NCI-H1694 (cell line): ENCODE measurements around the gene LTBP3.

Experiments used
- DNase-seq: peaks from one replicate; lab custom pipeline; 2025; lab: John Stamatoyannopoulos, UW

The LTBP3 gene

DNA sequence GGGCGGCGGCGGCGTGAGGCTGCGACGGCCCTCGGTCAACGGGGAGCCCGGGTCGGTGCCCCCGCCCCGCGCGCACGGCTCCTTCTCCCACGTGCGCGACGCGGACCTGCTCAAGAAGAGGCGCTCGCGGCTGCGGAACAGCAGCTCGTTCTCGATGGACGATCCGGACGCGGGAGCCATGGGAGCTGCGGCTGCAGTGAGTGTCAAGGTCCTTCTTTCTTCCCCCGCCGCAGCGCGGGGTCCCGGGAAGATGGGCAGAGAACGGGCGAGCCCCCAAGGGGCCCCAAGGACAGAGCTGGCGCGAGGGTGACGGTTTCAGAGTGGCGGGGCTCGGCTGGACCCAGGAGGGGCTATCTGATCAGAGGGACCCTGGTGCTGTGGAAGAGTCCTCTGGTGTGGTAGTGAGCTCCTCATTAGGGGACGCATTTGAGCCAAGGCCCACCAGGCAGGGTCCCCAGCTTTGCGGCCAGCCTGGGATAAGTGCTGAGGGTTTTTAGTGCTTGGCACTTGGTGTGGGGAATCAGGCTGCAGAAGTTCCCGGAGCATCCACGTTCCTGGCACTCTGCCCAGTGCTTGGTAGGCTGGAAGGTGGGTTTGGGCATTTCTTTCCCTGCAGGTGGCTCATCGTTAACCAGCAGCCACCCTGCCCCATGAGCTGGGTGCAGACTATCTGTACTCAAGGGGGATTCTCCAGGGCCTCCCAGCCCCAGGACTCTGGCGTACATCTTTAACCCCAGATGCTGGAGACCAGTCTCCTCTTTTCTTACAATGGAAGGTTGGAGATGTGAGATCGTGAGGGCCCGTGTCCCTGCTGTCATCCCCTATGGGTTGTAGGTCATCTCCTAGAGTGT lies 27.5 kb upstream of the LTBP3 start:
- DNase-seq = no peak

DNA sequence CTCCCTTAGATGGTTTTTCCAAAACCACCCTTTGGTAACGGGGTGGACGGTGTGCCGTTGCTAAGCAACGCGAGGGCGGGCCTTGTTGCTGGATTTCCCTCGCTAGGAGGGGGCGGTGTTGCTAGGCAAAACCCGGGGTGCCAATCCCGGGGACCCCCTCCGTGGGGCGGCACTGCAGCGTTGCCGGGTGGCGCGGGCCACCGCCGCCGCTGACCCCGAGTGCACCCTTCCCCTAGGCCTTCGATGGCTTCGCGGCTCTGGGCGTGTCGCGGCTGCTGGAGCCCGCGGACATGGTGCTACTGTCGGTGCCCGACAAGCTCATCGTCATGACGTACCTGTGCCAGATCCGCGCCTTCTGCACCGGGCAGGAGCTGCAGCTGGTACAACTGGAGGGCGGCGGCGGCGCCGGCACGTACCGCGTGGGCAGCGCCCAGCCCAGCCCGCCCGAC lies 26.6 kb upstream of the LTBP3 start:
- DNase-seq = no peak

DNA sequence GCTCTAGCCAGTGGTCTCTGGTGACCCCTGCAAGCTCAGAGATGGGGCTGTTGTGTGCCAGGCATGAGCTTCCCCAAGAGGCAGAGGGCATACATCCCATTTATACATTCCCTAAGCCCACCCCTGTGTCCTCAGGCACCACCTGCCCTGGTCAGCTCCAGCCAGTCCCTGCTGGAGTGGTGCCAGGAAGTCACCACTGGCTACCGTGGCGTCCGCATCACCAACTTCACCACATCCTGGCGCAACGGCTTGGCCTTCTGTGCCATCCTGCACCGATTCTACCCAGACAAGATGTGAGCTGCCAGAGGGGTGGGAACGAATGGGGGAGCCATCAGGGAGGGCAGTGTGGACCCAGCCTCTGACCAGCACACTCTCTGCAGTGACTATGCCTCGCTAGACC lies 25.9 kb upstream of the LTBP3 start:
- no peak for DNase-seq

DNA sequence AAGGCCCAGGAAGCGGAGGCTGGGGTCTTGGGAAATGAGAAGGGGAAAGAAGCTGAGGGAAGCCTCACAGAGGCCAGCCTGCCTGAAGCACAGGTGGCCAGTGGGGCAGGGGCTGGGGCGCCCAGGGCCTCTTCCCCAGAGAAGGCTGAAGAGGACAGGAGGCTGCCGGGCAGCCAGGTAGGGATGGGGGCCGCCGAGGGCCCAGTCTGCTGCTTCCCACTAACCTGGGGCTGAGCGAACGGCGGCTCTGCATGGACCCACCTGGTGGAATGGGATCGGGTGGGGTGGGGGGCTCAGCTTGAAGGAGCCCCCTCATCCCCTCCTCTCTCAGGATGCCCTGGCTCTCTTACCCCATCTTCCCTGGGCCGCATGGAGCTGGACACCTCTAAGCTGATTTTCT lies 25.4 kb upstream of the LTBP3 start:
- DNase-seq = no peak

DNA sequence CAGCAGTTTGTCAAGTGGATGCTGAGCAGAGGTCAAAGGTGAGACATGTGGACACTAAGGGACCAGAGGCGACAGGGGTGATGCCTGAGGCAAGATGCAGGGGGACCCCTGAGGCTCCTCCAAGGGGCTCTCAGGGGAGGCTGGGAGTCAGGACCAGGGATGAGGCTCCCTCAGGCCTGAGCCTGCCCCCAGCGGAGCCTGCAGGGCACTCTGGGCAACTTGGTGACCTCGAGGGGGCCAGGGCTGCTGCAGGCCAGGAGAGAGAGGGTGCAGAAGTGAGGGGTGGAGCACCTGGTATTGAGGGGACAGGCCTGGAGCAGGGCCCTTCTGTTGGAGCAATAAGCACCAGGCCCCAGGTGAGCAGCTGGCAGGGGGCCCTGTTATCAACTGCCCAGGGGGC lies 23.8 kb upstream of the LTBP3 start:
- no peak for DNase-seq

DNA sequence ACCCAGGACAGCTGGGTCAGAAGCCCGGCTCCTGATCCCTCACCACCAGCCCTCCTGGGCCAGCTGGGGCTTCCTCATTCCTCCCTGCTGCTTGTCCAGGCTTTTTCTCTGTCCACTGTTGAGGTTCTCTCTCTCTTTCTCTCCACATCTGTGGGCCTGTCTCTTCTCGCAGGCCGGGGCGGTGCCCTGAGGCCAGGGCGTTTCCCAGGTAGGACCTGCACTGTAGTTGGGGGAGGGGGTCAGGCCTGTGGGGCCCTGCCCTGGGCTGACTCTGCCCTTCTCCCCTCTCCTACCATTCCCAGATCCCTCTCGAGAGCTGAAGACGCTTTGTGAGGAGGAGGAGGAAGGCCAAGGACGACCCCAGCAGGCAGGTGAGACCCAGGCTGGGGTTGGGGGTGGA lies 22.6 kb upstream of the LTBP3 start:
- DNase-seq = no peak

DNA sequence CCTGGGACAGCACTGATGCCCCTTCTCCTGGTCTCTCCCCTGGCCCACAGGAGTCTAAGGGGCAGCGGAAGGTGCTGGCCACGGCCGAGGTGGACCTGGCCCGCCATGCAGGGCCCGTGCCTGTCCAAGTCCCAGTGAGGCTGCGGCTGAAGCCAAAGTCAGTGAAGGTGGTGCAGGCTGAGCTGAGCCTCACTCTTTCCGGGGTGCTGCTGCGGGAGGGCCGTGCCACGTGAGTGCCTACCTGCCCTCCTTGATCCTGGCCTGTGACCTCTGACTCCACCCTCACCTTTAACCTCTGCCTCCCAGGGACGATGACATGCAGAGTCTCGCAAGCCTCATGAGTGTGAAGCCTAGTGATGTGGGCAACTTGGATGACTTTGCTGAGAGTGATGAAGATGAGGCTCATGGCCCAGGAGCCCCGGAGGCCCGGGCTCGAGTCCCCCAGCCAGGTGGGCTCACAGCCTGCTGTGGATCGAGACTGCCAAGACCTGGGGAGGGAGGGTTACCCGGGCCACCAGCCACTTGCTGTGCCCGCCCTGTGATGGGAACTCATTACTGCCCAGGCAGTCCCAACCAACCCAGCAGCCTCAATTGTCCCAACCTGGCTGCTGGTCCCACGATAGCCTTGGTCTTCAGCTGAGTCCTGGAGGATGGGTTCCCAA lies 22.0 kb upstream of the LTBP3 start:
- no peak for DNase-seq

DNA sequence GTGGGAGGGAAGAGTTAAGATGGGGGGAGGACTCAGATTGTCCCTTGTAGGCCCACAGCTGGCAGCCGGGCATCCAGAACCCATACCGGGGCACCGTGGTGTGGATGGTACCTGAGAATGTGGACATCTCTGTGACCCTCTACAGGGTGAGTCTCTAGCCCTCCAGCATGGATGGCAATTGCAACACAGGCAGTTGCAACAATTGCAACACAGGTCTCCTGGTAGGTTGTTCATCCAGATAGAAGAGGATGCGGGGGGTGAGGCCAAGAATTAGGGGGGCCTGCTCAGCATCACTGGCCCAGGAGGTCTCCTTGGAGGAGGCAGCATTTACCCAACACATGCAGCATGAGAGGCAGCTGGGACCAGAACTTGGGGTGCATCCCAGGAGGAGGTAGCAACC lies 21.1 kb upstream of the LTBP3 start:
- no peak for DNase-seq

DNA sequence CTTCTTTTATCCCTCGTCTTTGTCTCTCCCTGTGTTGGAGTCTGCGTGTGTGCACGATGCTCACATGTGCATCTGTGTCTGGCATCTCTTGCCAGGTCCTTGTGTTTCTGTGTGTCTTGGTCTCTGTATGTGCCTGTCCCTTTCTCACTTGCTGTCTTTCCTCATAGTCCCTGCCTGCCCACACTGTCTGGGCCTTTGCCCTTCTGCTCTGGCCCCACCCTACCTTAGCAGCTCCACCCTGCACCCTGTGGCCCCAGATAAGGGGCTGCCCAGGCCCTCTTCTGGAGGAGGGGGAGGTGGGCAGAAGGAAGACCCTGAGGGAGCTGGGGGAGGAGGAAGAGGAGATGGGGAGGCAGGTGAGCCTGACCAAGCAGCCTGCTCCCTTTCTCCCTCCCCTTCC lies 20.5 kb upstream of the LTBP3 start:
- DNase-seq = no peak

DNA sequence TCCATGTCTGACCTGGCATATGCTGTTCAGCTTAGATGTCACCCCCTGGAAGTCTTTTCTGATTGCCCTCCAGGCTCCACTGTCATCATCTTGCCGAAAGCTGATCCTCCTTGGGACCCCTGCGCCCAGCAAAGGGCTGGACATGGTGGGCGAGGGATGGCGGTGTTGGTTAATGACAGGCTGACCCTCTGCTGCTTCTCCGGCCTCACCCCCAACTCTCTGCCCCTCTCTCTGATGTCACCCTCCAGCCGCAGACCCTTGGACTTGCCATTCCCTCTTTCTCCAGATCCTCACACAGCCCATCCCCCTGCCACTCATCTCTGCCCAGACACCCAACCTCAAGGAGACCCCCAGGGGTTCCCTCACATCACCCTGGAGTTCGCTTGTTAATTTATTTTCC lies 20.0 kb upstream of the LTBP3 start:
- DNase-seq = no peak

DNA sequence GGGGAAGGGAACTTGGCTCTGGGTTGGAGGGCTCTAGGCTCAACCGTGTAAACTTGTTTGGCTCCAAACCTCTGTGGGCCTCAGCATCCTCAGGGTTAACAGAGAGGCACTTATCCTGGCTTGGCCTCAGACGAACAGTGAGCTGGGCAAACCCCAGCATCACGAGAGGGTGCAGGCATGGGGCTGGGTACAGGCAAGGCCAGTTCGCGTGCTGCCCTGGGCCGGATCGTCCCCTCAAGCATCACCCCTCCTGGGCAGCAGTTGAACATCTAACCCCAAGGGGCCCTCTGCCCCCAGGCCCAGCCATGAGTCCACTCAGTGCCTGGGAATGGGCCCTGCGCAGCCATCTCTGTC lies 19.6 kb upstream of the LTBP3 start:
- no peak for DNase-seq

DNA sequence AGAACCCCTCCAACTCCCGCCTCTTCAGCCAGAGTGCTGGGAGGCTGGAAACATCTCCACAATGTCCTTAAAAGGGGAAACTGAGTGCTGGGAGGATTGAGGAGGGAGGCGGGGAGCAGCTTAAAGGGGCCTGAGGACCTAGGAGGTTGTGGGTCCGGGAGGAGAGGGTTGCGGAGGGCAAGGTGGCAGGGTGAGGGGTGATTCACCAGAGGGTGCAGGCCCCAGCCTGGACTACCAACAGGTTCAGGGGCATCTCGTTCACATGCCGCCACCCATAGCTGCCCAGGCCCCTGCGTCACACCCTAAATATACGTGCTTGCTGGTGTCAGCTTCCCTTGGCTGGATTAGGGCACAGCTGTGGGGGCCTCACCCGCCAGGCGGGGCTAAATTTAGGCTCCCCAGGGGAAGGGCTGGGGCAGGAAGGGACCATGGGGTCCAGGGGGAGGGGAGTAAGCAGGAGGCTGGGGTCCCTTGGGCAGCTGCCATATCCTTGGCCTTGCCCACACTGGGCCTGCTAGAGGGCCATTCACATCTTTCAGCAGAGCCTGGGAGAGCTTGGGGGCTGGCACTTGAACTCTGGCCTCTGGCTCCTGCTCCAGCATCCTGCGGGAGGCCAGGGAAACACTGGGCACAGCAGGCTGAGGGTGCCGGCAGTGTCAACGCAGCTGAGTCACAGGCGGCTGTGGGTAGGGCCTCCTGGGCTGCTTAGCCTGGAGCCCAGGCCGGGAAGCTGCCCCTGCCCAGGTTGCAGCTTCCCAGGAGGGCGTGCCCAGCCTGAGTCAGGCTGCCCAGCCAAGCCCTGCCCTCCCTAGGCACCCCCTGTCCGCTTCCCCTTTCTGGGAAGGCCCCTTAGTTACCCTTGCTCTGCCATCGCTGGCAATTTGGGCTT lies 19.0 kb upstream of the LTBP3 start:
- no peak for DNase-seq

DNA sequence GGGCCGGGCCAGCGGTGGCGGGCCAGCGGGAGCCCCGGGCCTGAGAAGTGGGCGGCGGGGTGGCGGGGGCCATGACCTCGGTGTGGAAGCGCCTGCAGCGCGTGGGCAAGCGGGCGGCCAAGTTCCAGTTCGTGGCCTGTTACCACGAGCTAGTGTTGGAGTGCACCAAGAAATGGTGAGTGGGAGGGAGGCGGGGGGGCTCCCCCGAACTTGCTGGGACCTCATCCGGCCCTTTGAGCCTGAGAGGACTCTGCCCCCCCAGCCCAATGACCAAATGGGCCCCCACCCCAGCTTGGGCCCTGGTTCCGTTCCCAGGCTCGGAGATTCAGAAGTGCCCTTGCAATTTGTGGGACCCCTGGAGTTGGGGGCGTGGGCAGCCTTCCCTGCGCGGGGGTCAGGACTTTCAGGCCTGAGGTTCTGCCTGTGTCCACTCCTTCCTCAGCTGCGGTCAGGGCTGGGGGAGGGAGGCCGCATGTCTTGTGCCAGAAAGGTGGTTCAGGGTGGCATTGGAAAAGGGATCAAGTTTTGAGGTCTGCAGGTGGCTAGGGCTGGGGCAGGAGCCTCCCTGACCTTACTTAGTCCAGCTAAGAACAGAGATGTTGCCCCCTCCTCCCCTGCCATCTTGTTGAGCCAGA lies 18.2 kb upstream of the LTBP3 start:
- no peak for DNase-seq

DNA sequence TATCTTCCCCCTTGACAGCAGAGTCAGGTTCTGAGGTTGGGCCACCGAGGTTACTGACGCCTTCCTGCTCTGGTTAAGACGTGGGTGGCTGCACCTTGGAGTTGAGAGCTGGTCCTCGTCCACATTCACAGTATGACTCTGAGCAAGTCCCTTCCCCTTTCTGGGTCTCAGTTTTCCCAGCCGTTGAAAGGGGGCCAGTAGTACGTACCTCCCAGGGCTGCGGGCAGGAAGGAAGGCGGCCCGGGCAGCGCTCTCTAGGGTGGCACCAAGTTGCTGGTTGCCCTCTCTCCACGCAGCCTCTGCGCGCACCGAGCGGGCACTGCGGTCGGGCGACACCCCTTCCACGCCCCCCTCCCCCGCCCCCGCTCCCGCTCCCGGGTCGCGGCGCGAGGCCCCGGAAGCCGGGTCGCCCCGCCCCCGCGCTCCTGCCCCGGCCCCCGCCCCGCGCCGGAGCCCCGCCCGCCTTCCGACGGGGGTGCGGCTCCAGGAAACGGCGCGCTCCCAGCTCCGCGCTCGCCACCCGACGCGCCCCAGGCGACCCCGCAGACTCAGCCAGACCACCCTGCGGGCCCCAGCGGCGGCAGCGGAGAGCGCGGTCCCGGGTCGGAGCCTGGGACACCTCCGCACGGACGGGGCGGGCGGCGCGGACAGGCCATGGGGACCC lies 17.5 kb upstream of the LTBP3 start, which contains the start of gene EHBP1L1:
EHBP1L1 (plus strand) TSS at position 486 of the 664 bp plus-strand sequence. CDS start 250 bp downstream, outside the sequence.
- DNase-seq = no peak

DNA sequence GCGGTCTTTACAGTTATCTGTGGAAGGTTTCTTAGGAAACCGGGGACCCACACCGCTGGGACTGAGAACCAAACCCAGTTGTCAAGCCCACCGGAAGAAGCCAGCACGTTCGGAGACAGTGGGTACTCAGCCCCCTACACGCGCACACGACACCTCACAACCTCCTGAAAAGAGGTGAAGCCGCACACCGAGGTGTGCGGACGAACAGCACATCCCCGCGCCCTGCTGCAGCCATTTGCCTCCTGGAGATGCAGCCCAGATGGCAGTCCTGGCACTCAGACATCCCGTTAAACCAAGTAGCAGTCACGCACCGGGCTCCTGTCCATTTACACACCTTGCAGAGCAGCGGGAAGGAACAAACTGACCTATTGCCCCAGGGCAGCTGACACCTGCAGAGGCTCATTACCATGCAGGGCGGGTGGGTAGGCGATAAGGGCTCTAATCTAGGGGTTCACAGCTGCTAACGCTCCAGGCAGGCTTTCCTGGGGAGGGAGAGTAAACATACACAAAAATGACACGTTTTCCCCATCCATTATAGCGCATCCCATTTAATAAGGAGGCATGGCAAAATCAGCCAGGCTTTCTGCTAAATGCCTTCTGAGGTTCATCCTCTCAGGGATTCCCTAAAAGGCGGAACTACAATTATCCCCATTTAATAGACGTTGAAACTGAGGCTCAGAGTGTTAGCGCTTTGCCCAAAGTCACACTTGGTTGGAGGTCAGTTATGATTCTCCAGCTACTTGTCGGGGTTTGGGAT lies 16.8 kb upstream of the LTBP3 start:
- DNase-seq = no peak

DNA sequence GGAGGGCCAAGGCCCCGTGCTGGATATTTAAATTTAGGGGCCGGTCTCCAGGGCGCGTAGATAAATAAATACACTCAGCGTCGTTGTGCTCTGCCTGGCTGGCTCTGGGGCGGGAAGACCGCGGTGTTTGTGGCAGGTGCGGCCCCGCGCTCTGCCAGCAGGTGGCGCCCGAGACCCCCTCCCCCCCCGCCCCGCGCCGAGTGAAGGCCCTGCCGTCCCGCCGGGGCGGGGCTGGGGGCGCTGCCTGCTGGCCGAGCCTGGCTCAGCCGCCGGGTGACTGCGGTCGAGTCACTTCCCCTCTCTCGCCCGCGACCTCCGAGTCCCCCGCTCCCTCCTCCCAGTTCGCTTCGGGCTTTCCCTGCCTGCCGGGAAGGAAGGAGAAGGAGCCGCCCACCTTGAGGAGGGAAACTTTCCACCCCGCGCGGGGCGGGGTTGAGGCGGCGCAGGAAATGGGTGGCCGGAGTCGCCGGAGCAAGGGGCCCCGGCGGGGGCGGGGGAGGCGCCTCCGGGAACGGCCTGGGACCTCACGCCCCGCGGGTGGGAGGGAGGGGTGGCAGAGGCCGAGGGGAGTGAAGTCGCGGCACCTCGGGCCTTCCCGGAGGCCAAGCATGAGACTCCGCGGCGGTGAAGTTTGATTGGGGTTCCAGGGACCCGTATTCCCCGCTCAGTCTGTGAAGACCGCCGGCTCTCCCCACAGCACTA lies 16.1 kb upstream of the LTBP3 start:
- no peak for DNase-seq

DNA sequence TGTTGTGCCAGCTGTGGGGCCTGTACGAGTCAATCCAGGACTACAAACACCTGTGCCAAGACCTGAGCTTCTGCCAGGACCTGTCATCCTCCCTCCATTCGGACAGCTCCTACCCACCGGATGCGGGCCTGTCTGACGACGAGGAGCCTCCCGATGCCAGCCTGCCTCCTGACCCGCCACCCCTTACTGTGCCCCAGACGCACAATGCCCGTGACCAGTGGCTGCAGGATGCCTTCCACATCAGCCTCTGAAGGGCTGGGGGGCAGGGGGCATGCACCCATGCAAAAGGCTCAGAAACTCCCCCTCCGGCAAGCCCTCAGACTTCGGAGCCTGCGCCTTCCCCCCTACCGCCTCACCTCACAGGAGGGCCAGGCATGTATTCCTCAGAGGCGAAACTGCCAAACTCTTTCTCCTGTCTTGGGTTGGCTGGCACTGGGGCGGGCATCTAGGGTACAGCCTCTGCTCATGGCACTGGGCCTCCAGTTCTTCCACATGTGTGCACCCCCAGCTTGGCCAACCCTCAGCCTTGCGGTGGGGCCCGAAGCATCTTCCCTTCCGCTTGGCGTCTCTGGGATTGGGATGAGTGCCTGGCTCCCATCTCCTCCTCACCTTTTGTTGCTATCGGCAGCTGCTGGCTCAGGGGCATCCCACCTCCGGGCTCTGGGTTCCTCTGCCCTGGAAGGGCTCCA lies 15.4 kb upstream of the LTBP3 start:
- DNase-seq = no peak

DNA sequence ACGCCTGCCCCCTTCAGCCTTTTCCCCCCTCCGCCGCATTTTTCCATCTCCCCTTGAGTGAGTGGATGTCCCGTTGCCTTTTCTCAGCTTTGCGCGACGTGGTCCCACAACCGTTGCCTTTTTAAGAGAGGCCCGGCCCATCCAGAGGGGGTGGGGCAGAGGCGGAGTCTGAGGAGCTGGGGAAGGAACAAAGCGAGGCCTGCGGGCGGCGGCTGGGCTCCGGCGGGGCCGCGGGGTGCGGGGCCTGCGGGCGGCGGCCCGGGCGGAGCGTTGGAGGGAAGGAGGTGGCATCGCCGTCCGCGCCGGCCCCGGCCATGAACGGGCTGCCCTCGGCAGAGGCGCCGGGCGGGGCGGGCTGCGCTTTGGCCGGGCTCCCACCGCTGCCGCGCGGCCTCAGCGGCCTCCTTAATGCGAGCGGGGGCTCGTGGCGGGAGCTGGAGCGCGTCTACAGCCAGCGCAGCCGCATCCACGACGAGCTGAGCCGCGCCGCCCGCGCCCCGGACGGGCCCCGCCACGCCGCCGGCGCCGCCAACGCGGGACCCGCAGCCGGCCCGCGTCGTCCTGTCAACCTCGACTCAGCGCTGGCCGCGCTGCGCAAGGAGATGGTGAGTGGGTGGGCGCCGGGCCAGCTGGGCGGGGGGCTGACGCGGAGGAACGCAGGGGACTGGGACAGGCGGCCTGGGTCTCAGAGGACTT lies 14.3 kb upstream of the LTBP3 start, which contains the start of gene FAM89B:
FAM89B (plus strand) TSS at position 183 of the 696 bp plus-strand sequence; CDS start at position 315, 132 bp downstream.
- peak; percentile 63 for DNase-seq

DNA sequence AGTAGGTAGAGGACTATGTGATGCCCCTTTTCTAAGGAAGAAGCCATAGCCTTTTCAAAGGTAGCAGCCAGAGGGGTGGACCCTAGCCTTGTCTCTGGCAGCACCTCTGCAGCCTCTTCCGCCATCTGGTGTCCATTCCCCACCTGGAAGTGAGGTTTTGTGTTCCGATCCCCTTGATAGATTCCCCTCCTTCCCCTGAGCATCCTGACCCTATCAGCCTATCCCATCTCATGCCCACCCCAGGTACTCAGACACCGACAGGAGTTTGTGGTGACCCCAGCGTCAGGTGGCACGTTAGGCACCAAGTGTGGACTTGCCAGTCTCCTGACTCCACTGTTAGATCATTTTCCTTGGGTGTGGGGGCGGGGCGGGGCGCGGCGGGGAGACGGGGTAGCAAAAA lies 13.8 kb upstream of the LTBP3 start:
- no peak for DNase-seq
